DOHH2 (cell line): Measurements from ENCODE around the gene DTNB.

ENCODE experiments used
- CTCF ChIP-seq: fragments of 200-600 bp; sonication (generic); IDR thresholded peaks from one replicate; pipeline ENCODE4 v1.5.1; 2014; ENCODE audit warnings: antibody characterized with exemption, mild to moderate bottlenecking, low read depth, low read length; ENCODE audit not compliant: poor library complexity, severe bottlenecking
- EZH2phosphoT487 ChIP-seq: fragments of 200-600 bp; sonication (generic); IDR thresholded peaks from 2 replicates; pipeline ENCODE4 v1.6.1; 2017; ENCODE audit warnings: borderline replicate concordance, mild to moderate bottlenecking, antibody characterized with exemption, low read length, moderate library complexity, mixed read lengths

- no peak for TF ChIP-seq CTCF
- TF ChIP-seq EZH2phosphoT487 = no peak
Observed at GRCh38 chr2:25682082-25682481, 8.7 kb upstream of the DTNB start.
